Measurements from ENCODE around the gene CHCHD3.

- TF ChIP-seq CTCF (IDR thresholded peaks at IDR 0.05) (no peak), POLR2A (IDR thresholded peaks at IDR 0.05) (no peak)
Observed at GRCh38 chr7:132991615-132992587, 90.0 kb downstream of the CHCHD3 start.
